Activated CD4-positive, alpha-beta T cell treated with anti-CD3 and anti-CD28 coated beads, Interleukin-2, amount 50 U/mL, for 4 hours (primary cell): ENCODE measurements around the gene TAOK3.
"Not testable (repeated sequence)": the region's sequence is repeated elsewhere in the genome, so short reads cannot be mapped to it uniquely, and the experiment has no call there.

Experiments used
- DNase-seq, 2 experiments: peaks; one replicate each; pipeline ENCODE4 v3.0.0-alpha.2; 2020

TAOK3 gene

GRCh38 chr12:118371321-118372282, 1.1 kb downstream of the TAOK3 start:
- DNase-seq: no peak

DNA sequence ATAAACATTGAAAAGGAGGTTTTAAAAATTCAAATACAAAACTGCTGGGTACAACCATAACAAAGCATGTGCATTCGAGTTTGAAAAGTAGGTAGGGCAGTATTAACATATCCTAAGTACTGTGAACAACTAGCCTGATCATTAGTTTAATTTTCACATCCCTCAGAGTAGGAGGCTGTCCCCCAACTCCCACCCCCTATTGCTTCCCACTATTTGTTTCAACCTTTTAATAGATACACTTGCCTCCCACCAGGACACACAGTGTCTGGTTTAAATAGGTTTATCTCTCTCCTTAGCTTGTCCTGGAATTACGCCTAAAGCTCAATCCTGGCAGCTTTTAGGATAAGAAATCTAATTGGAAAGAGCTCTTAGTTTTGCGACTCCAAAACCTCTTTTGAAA, 2.1 kb downstream of the TAOK3 start:
- no peak for DNase-seq

- no peak for DNase-seq
Observed at GRCh38 chr12:118368821-118369220, 3.9 kb downstream of the TAOK3 start.

DNA sequence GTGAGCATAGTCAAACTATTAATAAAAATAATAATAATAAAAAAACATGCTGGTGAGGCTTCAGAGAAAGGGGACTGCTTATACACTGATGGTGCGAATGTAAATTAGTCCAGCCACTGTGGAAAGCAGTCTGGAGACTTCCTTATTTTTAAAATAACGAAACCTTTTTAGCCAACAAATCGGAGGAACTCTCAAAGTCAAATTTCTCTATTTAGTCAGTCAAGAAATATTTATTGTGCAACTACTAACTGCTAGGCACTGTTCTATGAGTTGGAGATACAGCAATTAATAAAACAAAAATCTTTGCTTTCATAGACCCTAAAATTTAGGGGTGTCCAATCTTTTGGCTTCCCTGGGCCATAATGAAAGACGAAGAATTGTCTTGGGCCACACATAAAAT, 10.8 kb downstream of the TAOK3 start:
- no peak for DNase-seq

GRCh38 chr12:118361092-118361404, 11.7 kb downstream of the TAOK3 start:
- DNase-seq: no peak

GRCh38 chr12:118359541-118359915, 13.2 kb downstream of the TAOK3 start:
- no peak for DNase-seq

- DNase-seq: no peak
Observed at GRCh38 chr12:118358612-118359540, 13.8 kb downstream of the TAOK3 start.

GRCh38 chr12:118358008-118358359, 14.7 kb downstream of the TAOK3 start:
- no peak for DNase-seq

GRCh38 chr12:118357257-118358007, 15.3 kb downstream of the TAOK3 start:
- peak in 1 of 2 experiments; percentile 30 for DNase-seq

GRCh38 chr12:118356809-118357256, 15.9 kb downstream of the TAOK3 start:
- DNase-seq: no peak

GRCh38 chr12:118355843-118356242, 16.9 kb downstream of the TAOK3 start:
- no peak for DNase-seq

DNA sequence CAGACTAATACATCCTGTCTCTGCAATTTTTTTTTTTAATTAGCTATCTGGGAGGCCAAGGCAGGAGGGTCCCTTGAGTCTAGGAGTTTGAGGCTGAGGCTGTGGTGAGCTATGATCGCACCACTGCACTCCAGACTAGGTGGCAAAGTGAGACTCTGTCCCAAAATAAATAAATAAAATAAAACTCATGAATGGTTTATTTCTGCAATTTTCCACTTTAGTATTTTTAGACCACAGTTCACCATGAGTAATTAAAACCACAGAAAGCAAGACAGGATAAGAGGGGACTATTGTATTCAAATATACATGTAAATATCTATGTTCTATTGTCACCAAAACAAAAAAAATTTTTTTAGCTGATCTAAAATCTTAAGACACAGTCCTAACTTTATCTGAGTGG, 17.8 kb downstream of the TAOK3 start:
- no peak for DNase-seq

- not testable (repeated sequence) for DNase-seq
Observed at GRCh38 chr12:118354503-118354902, 18.2 kb downstream of the TAOK3 start.

- DNase-seq: no peak
Observed at GRCh38 chr12:118353721-118354120, 19.0 kb downstream of the TAOK3 start.

- no peak for DNase-seq
Observed at GRCh38 chr12:118350908-118351559, 21.7 kb downstream of the TAOK3 start.

- DNase-seq: no peak
Observed at GRCh38 chr12:118347916-118348315, 24.8 kb downstream of the TAOK3 start.

DNA sequence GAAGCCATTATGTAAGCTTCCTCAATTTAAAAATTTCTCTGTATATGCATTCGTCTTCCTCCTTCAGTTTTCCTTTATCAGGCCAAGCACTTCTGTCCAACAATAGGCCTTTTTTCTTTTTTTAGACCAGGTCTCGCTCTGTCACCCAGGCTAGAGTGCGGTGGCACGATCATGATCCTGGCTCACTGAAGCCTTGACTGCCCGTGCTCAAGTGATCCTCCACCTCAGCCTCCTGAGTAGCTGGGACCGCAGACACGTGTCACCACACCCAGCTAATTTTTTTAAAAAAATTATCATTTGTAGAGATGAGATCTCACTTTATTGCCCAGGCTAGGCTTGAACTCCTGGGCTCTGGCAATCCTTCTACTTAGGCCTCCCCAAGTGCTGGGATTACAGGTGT, 25.8 kb downstream of the TAOK3 start:
- no peak for DNase-seq

GRCh38 chr12:118345355-118345754, 27.4 kb downstream of the TAOK3 start:
- DNase-seq: no peak

GRCh38 chr12:118344829-118345228, 27.9 kb downstream of the TAOK3 start:
- no peak for DNase-seq

DNA sequence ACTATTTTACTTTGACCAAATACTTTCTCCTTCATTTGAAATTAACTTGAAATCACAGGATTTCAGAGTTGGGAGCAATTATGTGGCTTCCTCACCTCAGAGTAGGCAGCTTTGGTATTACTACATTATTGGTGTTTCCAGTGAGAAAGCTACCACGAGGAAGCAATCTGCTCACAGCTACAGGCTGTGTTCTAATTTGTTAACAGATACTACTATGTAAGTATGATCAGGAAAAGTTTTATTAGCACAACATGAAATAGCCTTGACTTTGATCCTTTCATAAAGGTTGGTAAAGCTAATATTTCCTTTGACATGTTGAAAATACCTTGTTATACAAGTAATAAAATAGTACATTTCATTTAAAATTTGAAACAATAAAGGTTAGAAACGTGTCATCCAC, 30.6 kb downstream of the TAOK3 start:
- no peak for DNase-seq

DNA sequence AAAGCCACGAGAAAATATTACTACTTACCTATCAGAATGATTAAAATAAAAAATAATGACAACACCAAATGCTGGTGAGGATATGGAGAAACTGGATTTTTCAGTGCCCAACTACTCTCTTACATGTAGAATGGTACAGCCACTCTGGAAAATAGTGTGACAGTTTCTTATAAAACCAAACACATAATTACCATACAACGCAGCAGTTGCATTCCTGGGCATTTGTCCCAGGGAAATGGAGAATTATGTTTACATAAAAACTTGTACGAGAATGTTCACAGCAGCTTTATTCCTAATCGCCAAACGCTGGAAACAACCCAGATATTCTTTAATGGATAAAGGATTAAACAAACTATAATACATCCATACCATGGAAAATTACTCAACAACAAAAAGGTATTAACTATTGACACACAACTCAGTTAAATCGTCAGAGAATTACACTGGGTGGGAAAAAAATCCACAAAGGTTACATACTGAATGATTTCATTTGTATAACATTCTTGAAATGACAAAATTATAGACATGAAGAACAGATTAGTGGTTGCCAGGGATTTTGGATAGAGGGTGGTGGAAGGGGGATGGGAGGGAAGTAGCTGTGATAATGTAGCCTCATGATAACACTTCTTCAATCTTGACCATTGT, 35.4 kb downstream of the TAOK3 start:
- DNase-seq: no peak

DNA sequence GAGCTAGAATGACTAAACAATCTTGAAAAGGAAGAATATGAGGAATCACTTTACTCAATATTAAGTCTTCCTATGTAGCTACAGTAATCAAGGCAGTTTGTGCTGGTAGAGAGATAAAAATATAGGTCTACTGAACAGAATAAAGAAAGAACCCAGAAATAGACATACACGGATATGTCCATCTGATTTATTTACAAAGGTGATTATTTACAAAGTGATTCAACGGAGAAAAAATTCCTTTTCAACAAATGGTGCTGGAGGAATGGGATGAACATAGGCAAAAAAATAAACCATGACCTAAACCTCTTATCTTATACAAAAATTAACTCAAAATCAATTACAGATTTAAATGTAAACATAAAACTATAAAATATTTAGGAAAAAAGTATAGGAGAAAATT, 36.6 kb downstream of the TAOK3 start:
- no peak for DNase-seq
